Measurements from ENCODE around the gene CKLF.

DNA sequence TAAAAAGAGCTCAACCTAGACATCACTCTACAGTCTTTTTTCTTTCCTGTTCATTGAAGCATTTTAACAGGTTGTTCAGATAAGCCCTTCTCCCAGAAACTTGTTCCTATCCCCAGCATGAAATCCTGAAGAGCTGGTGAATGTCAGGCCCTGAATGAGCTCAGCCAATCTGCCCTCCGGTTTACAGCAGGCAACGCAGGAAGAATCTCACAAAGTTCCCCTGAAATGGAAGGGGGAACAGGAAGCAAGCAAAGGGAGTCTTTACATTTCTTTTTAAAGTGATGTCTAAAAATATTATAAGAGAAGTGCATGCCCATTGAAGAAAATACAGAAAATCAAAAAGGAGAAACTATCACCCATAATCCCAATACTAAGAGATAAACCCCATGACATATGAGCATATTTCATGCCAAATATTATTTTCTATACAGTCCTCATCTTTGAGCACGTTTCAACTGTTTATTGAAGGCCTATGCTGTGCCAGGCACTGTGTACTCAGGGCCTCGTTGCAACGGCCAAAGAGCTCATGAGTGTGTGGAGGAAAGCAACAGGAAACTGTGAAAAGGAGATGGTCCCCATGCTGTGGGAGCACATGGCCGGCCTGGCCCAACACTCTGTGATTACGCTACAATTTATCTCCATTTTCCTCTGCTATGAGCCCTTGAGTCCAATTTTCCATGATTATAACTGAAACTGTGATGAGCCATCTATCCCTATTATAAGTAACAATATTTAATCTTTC is 8.2 kb upstream of the CKLF start:
- TF ChIP-seq, protein P1, sequence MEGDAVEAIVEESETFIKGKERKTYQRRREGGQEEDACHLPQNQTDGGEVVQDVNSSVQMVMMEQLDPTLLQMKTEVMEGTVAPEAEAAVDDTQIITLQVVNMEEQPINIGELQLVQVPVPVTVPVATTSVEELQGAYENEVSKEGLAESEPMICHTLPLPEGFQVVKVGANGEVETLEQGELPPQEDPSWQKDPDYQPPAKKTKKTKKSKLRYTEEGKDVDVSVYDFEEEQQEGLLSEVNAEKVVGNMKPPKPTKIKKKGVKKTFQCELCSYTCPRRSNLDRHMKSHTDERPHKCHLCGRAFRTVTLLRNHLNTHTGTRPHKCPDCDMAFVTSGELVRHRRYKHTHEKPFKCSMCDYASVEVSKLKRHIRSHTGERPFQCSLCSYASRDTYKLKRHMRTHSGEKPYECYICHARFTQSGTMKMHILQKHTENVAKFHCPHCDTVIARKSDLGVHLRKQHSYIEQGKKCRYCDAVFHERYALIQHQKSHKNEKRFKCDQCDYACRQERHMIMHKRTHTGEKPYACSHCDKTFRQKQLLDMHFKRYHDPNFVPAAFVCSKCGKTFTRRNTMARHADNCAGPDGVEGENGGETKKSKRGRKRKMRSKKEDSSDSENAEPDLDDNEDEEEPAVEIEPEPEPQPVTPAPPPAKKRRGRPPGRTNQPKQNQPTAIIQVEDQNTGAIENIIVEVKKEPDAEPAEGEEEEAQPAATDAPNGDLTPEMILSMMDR (conservative IDR thresholded peaks at IDR 0.05; ENCODE audit: low read depth, low read length) = no peak
- no peak for TF ChIP-seq EZH2 (IDR thresholded peaks at IDR 0.05; ENCODE audit: low read length, unreplicated experiment)
